Endothelial cell of umbilical vein (primary cell): ENCODE measurements around the gene PRICKLE4. TPM values are rescaled to one million over a fixed set of nuclear protein-coding genes. Genes with fewer than 3 reads are reported as not detected.

Experiments
- BruUV-seq: library from RNA; stranded (reverse); fragments of 400-500 nt; replicated peaks from 2 replicates; lab custom pipeline; 2021; lab: Mats Ljungman, UMichigan
- CTCF ChIA-PET: fragments of 300-600, 350-600 bp; sonication (Branson Sonifier 250); formaldehyde crosslinking; loops from one replicate; lab custom pipeline; 2021; ENCODE audit warnings: antibody characterized with exemption, inconsistent platforms; lab: Charles Lee
- POLR2A ChIA-PET: fragments of 300-600, 350-600 bp; sonication (Branson Sonifier 250); formaldehyde crosslinking; loops from one replicate; lab custom pipeline; 2021; ENCODE audit warnings: antibody characterized with exemption, inconsistent platforms; lab: Charles Lee
- DNase-seq: peaks from one replicate; pipeline ENCODE4 v3.0.0-alpha.2; 2011; ENCODE audit warnings: low read depth, low spot score
- FAIRE-seq: peaks from 2 replicates; lab custom pipeline; 2011; peaks lifted over from hg19 to GRCh38; lab: Jason Lieb, UNC
- H2AFZ ChIP-seq: 2 replicates; pipeline ENCODE4 v1.6.0; 2012; ENCODE audit warnings: low read depth, low read length, control low read depth, inconsistent platforms
- H3K27ac ChIP-seq: 2 replicates; pipeline ENCODE4 v1.5.1; 2011; ENCODE audit warnings: low read depth, mild to moderate bottlenecking, control low read depth, low read length, moderate library complexity; ENCODE audit not compliant: insufficient read depth
- H3K27me3 ChIP-seq, 2 experiments: 2 replicates each; pipeline versions ENCODE4 v1.6.0 to v1.6.1; 2011; ENCODE audit warnings: low read length in 2 of 2, mixed read lengths in 1 of 2; ENCODE audit not compliant: control insufficient read depth in 2 of 2, insufficient read depth in 2 of 2
- H3K36me3 ChIP-seq, 2 experiments: 2 replicates in 1 of 2; 3 replicates in 1 of 2; pipeline ENCODE4 v1.5.1; 2011; ENCODE audit warnings: low read length in 2 of 2, mild to moderate bottlenecking in 1 of 2, moderate library complexity in 1 of 2; ENCODE audit not compliant: control insufficient read depth in 2 of 2, insufficient read depth in 2 of 2; ENCODE audit errors: extremely low read depth in 1 of 2
- H3K4me1 ChIP-seq: 3 replicates; pipeline ENCODE4 v1.5.1; 2011; ENCODE audit warnings: mild to moderate bottlenecking, low read length; ENCODE audit not compliant: control insufficient read depth, insufficient read depth; ENCODE audit errors: extremely low read depth
- H3K4me2 ChIP-seq: 2 replicates; pipeline ENCODE4 v1.6.1; 2011; ENCODE audit warnings: low read length, control low read depth, mixed read lengths; ENCODE audit not compliant: insufficient read depth
- H3K4me3 ChIP-seq, 3 experiments: fragments of 200-600 bp in 1 of 3; sonication (generic), shearing (Covaris generic) in 1 of 3; replicated peaks in 1 of 3; 2 replicates each; pipeline ENCODE4 v1.5.1; 2011 to 2016; ENCODE audit warnings: control low read depth in 3 of 3, low read length in 3 of 3, mild to moderate bottlenecking in 2 of 3, inconsistent platforms in 1 of 3, low read depth in 1 of 3, moderate library complexity in 1 of 3; ENCODE audit not compliant: insufficient read depth in 1 of 3
- H3K79me2 ChIP-seq: 2 replicates; pipeline ENCODE4 v1.6.0; 2012; ENCODE audit warnings: low read length, inconsistent platforms; ENCODE audit not compliant: control insufficient read depth, insufficient read depth
- H3K9ac ChIP-seq: replicated peaks from 2 replicates; pipeline ENCODE3; 2011; ENCODE audit warnings: low read length, control low read depth; ENCODE audit not compliant: insufficient read depth; ENCODE audit errors: extremely low read depth
- H3K9me1 ChIP-seq: replicated peaks from 3 replicates; pipeline ENCODE4 v1.6.0; 2011; ENCODE audit warnings: mild to moderate bottlenecking, low read length; ENCODE audit not compliant: control insufficient read depth, insufficient read depth; ENCODE audit errors: extremely low read depth
- H3K9me3 ChIP-seq: replicated peaks from 2 replicates; pipeline ENCODE4 v1.5.1; 2012; ENCODE audit warnings: low read length, inconsistent platforms; ENCODE audit not compliant: control insufficient read depth, insufficient read depth
- H4K20me1 ChIP-seq: replicated peaks from 2 replicates; pipeline ENCODE3; 2011; ENCODE audit warnings: mild to moderate bottlenecking, low read length; ENCODE audit not compliant: control insufficient read depth, insufficient read depth; ENCODE audit errors: extremely low read depth
- CTCF ChIP-seq, 2 donors: IDR thresholded peaks; 1 replicate in 1 of 2; 2 replicates in 1 of 2; pipeline ENCODE4 v1.5.1; 2011; ENCODE audit warnings: low read length in 2 of 2, mild to moderate bottlenecking in 2 of 2, moderate library complexity in 2 of 2, control low read depth in 1 of 2, inconsistent platforms in 1 of 2, low read depth in 1 of 2; ENCODE audit not compliant: insufficient read depth in 1 of 2; ENCODE audit errors: extremely low read depth in 1 of 2
- EZH2 ChIP-seq: IDR thresholded peaks from 2 replicates; pipeline ENCODE4 v1.6.1; 2012; ENCODE audit warnings: borderline replicate concordance, low read depth, mild to moderate bottlenecking, moderate library complexity, low read length, inconsistent platforms; ENCODE audit not compliant: severe bottlenecking
- FOS ChIP-seq: IDR thresholded peaks from 2 replicates; pipeline ENCODE4 v1.6.1; 2011; ENCODE audit warnings: mild to moderate bottlenecking, low read length, moderate library complexity, borderline replicate concordance; ENCODE audit not compliant: insufficient read depth
- GATA2 ChIP-seq: IDR thresholded peaks from 2 replicates; pipeline ENCODE4 v1.7.0; 2011; ENCODE audit warnings: low read depth, mild to moderate bottlenecking, moderate library complexity, mixed read lengths, low read length; ENCODE audit not compliant: insufficient read length, insufficient read depth
- JUN ChIP-seq: IDR thresholded peaks from 2 replicates; pipeline ENCODE4 v1.6.1; 2011; ENCODE audit warnings: borderline replicate concordance, low read depth; ENCODE audit not compliant: insufficient read length, insufficient read depth
- MAX ChIP-seq: IDR thresholded peaks from 2 replicates; pipeline ENCODE4 v1.6.1; 2011; ENCODE audit not compliant: insufficient read depth, insufficient read length
- MYC ChIP-seq: IDR thresholded peaks from one replicate; pipeline ENCODE4 v1.6.1; 2011; ENCODE audit warnings: mild to moderate bottlenecking, low read depth, low read length
- POLR2A ChIP-seq: IDR thresholded peaks from 2 replicates; pipeline ENCODE4 v1.6.1; 2012; ENCODE audit warnings: low read depth, mild to moderate bottlenecking, control low read depth, low read length
- POLR2AphosphoS5 ChIP-seq: IDR thresholded peaks from 2 replicates; pipeline ENCODE4 v1.6.1; 2012; ENCODE audit warnings: low read depth, mild to moderate bottlenecking, control low read depth, low read length, moderate library complexity; ENCODE audit not compliant: insufficient read depth
- dilution Hi-C: fragments of 300-500 bp; cut with MboI; formaldehyde crosslinking; loops from one replicate; pipeline ENCODE4 v1.15.0; 2019; ENCODE audit warnings: low sequenced_read_pairs; ENCODE audit not compliant: extremely low pct_ligation_motif_present
- intact Hi-C: fragments of 100-400 bp; cut with micrococcal nuclease; formaldehyde crosslinking; loops from one replicate; pipeline ENCODE4 v1.10.0; 2022
- polyA plus RNA-seq, 4 experiments: library from polyadenylated mRNA; depleted of rRNA in 3 of 4; stranded (reverse) in 3 of 4; unstranded in 1 of 4; fragments of >200 nt; gene quantifications; 2 replicates each; pipeline versions ENCODE4 v1.2.1 to v1.2.3, GENCODE V29; 2011 to 2012; ENCODE audit warnings: missing spikeins in 1 of 4
- total RNA-seq: library from RNA; stranded (reverse); gene quantifications from 2 replicates; pipeline ENCODE4 v1.2.3, GENCODE V29; 2021

PRICKLE4 gene
- total and polyA plus RNA-seq, 2 donors (not counting 3 experiments of a cell fraction or from before 2014, with no cell fraction given): 1.0 to 3.3 TPM

- no TSS peak for BruUV-seq
- H3K9me3 ChIP-seq: no peaks in the 10 kb centered on the region
- no peak for FAIRE-seq
- CTCF ChIA-PET: interaction anchor here (0.6 to 2.3 kb wide), 2 partner anchors 83 to 85 kb away, joined by 3 to 6 read pairs; partner anchors contain the start of genes BYSL and MED20
- DNase-seq: no peak
- intact Hi-C loops: no loop called here
- TF ChIP-seq GATA2 (no peak), FOS (no peak), POLR2A (no peak), JUN (no peak), MAX (no peak), EZH2 (no peak), POLR2AphosphoS5 (no peak), MYC (no peak), CTCF (IDR thresholded peaks at IDR 0.05; ENCODE audit: extremely low read depth in 1 of 2, insufficient read depth in 1 of 2, low read depth in 1 of 2, low read length in 2 of 2) (no peak)
- H3K27ac ChIP-seq: no peak overlapping the region
- no peaks in the 10 kb centered on the region for H3K79me2 ChIP-seq
- no peak overlapping the region for H3K4me3 ChIP-seq
- H3K9ac ChIP-seq: no peak overlapping the region
- H4K20me1 ChIP-seq: no peaks in the 10 kb centered on the region
- no peaks in the 10 kb centered on the region for H3K27me3 ChIP-seq
- H3K4me2 ChIP-seq: no peak overlapping the region
- dilution Hi-C loops: no loop called here
- POLR2A ChIA-PET: interaction anchor here (0.7 kb wide), 1 partner anchor 79 kb away, joined by 5 read pairs; no protein-coding TSS in a partner anchor
- no peaks in the 10 kb centered on the region for H3K9me1 ChIP-seq
- no peak overlapping the region for H2AFZ ChIP-seq
- H3K36me3 ChIP-seq: no peaks in the 10 kb centered on the region
- no peaks in the 10 kb centered on the region for H3K4me1 ChIP-seq
These were observed 55.6 kb downstream of the PRICKLE4 start for GRCh38 chr6:41836022-41836659.
